K562 (cell line): ENCODE measurements around the gene TBP. TPM values are rescaled to one million over a fixed set of nuclear protein-coding genes. Genes with fewer than 3 reads are reported as not detected.

Experiments
- ATAC-seq: fragments of 200-7000 bp; cut with Tn5 transposase; 3 replicates; pipeline ENCODE4 v1.9.1; 2020; ENCODE audit warnings: moderate library complexity
- BruUV-seq: library from RNA; stranded (reverse); fragments of 400-500 nt; replicated peaks from 2 replicates; lab custom pipeline; 2021; lab: Mats Ljungman, UMichigan
- CTCF ChIA-PET: fragments of 300-600 bp; formaldehyde crosslinking; extraction: SDS; loops from one replicate; lab custom pipeline; 2021; ENCODE audit warnings: low intra/inter-chr PET ratio; lab: Yijun Ruan, JAX
- POLR2A ChIA-PET: fragments of 300-600, 350-650 bp; sonication (Branson Sonifier 250); formaldehyde crosslinking; extraction: SDS; loops from one replicate; lab custom pipeline; 2021; ENCODE audit warnings: antibody characterized with exemption, inconsistent platforms; lab: Yijun Ruan, JAX
- DNase-seq, 4 experiments: peaks; one replicate each; pipeline versions ENCODE4 v3.0.0 to v3.0.0-alpha.2; 2011 to 2018; ENCODE audit warnings: low spot score in 3 of 4, mixed read lengths in 3 of 4; ENCODE audit errors: extremely low read depth in 1 of 4
- FAIRE-seq: peaks from 2 replicates; lab custom pipeline; 2011; peaks lifted over from hg19 to GRCh38; lab: Jason Lieb, UNC
- H2AFZ ChIP-seq: 2 replicates; pipeline ENCODE4 v1.6.0; 2011; ENCODE audit warnings: low read depth, low read length, control low read depth, inconsistent platforms
- H3K27ac ChIP-seq: fragments of 200-600 bp; 3 replicates; pipeline ENCODE4 v1.8.0; 2011; ENCODE audit warnings: low read depth, mild to moderate bottlenecking, control low read depth, inconsistent platforms, low read length, moderate library complexity, mixed read lengths; ENCODE audit errors: extremely low read depth
- H3K27me3 ChIP-seq, 2 experiments: fragments of 300-600 bp in 1 of 2; 2 replicates in 1 of 2; 3 replicates in 1 of 2; pipeline versions ENCODE4 v1.6.0 to v1.8.0; 2011; ENCODE audit warnings: inconsistent platforms in 2 of 2, low read length in 2 of 2, mild to moderate bottlenecking in 1 of 2, mixed read lengths in 1 of 2, moderate library complexity in 1 of 2; ENCODE audit not compliant: control insufficient read depth in 2 of 2, insufficient read depth in 2 of 2
- H3K36me3 ChIP-seq: fragments of 300-600 bp; 3 replicates; pipeline ENCODE4 v1.8.0; 2011; ENCODE audit warnings: mild to moderate bottlenecking, low read length, inconsistent platforms; ENCODE audit not compliant: control insufficient read depth, insufficient read depth
- H3K4me1 ChIP-seq, 2 experiments: fragments of 200-600 bp in 1 of 2; replicated peaks in 1 of 2; 2 replicates in 1 of 2; 3 replicates in 1 of 2; pipeline versions ENCODE4 v1.5.1 to v1.8.0; 2011; ENCODE audit warnings: inconsistent platforms in 2 of 2, low read length in 2 of 2, mild to moderate bottlenecking in 1 of 2, mixed read lengths in 1 of 2, moderate library complexity in 1 of 2; ENCODE audit not compliant: control insufficient read depth in 2 of 2, insufficient read depth in 2 of 2
- H3K4me2 ChIP-seq: 2 replicates; pipeline ENCODE4 v1.6.1; 2011; ENCODE audit warnings: low read length, control low read depth, inconsistent platforms, mixed read lengths; ENCODE audit not compliant: insufficient read depth
- H3K4me3 ChIP-seq: fragments of 200-600 bp; sonication (generic), shearing (Covaris generic); 2 replicates; pipeline ENCODE4 v1.5.1; 2016; ENCODE audit warnings: control low read depth, inconsistent platforms
- H3K79me2 ChIP-seq: fragments of 200-600 bp; 3 replicates; pipeline ENCODE4 v1.8.0; 2011; ENCODE audit warnings: low read length, inconsistent platforms; ENCODE audit not compliant: control insufficient read depth, insufficient read depth
- H3K9ac ChIP-seq, 2 experiments: 2 replicates each; pipeline versions ENCODE4 v1.6.0 to v1.6.1; 2011; ENCODE audit warnings: low read depth in 2 of 2, low read length in 2 of 2, control low read depth in 1 of 2, inconsistent platforms in 1 of 2, mild to moderate bottlenecking in 1 of 2, mixed read lengths in 1 of 2; ENCODE audit not compliant: insufficient read depth in 1 of 2
- H3K9me1 ChIP-seq: one replicate; pipeline ENCODE4 v1.6.0; 2011; ENCODE audit warnings: inconsistent platforms, mild to moderate bottlenecking, low read length, moderate library complexity; ENCODE audit not compliant: control insufficient read depth, insufficient read depth
- H3K9me3 ChIP-seq: replicated peaks from 2 replicates; pipeline ENCODE4 v1.5.1; 2011; ENCODE audit warnings: low read depth, low read length, inconsistent platforms; ENCODE audit not compliant: control insufficient read depth, insufficient read depth
- H4K20me1 ChIP-seq: replicated peaks from 2 replicates; pipeline ENCODE4 v1.6.1; 2011; ENCODE audit warnings: low read length, inconsistent platforms, mixed read lengths; ENCODE audit not compliant: control insufficient read depth, insufficient read depth
- ARID2 ChIP-seq: fragments of 450-650 bp; IDR thresholded peaks from 2 replicates; pipeline ENCODE4 v1.6.1; 2017; ENCODE audit warnings: antibody characterized with exemption, mild to moderate bottlenecking
- CTCF ChIP-seq, 3 experiments: IDR thresholded peaks in 2 of 3; conservative IDR thresholded peaks in 1 of 3; 2 replicates each; pipeline ENCODE4 v1.5.1; 2011 to 2012; ENCODE audit warnings: low read length in 3 of 3, mild to moderate bottlenecking in 3 of 3, control low read depth in 2 of 3, improper control_type of control experiment in 1 of 3, inconsistent platforms in 1 of 3, low read depth in 1 of 3, mixed read lengths in 1 of 3, moderate library complexity in 1 of 3; ENCODE audit not compliant: insufficient read depth in 2 of 3
- MAFG ChIP-seq: fragments of 450-650 bp; conservative IDR thresholded peaks from 2 replicates; pipeline ENCODE4 v1.6.1; 2016; ENCODE audit warnings: missing genetic modification characterization, missing compliant biosample characterization
- NR2F6 ChIP-seq: fragments of 450-650 bp; formaldehyde crosslinking; IDR thresholded peaks from 2 replicates; pipeline ENCODE4 v1.4.0; 2020; ENCODE audit warnings: mild to moderate bottlenecking
- RAD21 ChIP-seq, 2 experiments: fragments of 250-450 bp in 1 of 2; fragments of 450-650 bp in 1 of 2; sonication (Bioruptor Pico) in 1 of 2; formaldehyde crosslinking in 1 of 2; IDR thresholded peaks in 1 of 2; conservative IDR thresholded peaks in 1 of 2; 2 replicates each; pipeline versions ENCODE4 v1.4.0 to v1.8.0; 2020 to 2022; ENCODE audit warnings: mild to moderate bottlenecking in 2 of 2, moderate library complexity in 1 of 2
- ZNF184 ChIP-seq: sonication (generic); formaldehyde crosslinking; IDR thresholded peaks from 2 replicates; pipeline ENCODE4 v1.5.0; 2020; ENCODE audit warnings: missing genetic modification reagents
- ZNF77 ChIP-seq: fragments of 250-450 bp; sonication (Bioruptor Pico); IDR thresholded peaks from 2 replicates; pipeline ENCODE4 v1.5.0; 2020
- WGBS: fragments of 100-300 bp; shearing (Covaris generic); methylation state at CpG from one replicate; pipeline ENCODE4 v1.1.6; 2016; ENCODE audit warnings: low coverage, mixed read lengths; ENCODE audit not compliant: insufficient coverage; ENCODE audit errors: missing lambda C conversion rate; 5-methylcytosine and 5-hydroxymethylcytosine counted together
- in situ Hi-C: fragments of 300-500 bp; cut with MboI; formaldehyde crosslinking; loops from 4 replicates; pipeline ENCODE4 v1.15.0; 2018; ENCODE audit warnings: inconsistent platforms, mixed read lengths
- intact Hi-C: fragments of 100-400 bp; cut with micrococcal nuclease; formaldehyde crosslinking; loops from 2 replicates; pipeline ENCODE4 v1.14.2; 2022
- polyA plus RNA-seq, 8 experiments: library from polyadenylated mRNA; depleted of rRNA in 4 of 8; stranded (reverse) in 5 of 8; unstranded in 3 of 8; fragments of >200 nt; fragmentation: Nextera tagmentation in 2 of 8; fragmentation: Illumina TruSeq in 1 of 8; extraction: Ambion mirVana in 2 of 8; extraction: Trizol in 1 of 8; gene quantifications; 2 replicates each; pipeline versions ENCODE4 v1.2.1 to v1.2.3, GENCODE V29; 2011 to 2014; ENCODE audit warnings: inconsistent platforms in 1 of 8, missing spikeins in 1 of 8
- total RNA-seq, 7 experiments: library from RNA; depleted of rRNA in 6 of 7; stranded (reverse); fragments of >200 nt in 6 of 7; fragmentation: Illumina TruSeq in 2 of 7; extraction: Trizol in 2 of 7; gene quantifications; 2 replicates each; pipeline versions ENCODE4 v1.2.1 to v1.2.3, GENCODE V29; 2011 to 2021; ENCODE audit warnings: low replicate concordance in 1 of 7

The TBP gene
- total and polyA plus RNA-seq, 9 of the 15 experiments (the other 6 are each of a cell fraction or from before 2014, with no cell fraction given): 28.5 to 86.1 (median 39.5) TPM

DNA sequence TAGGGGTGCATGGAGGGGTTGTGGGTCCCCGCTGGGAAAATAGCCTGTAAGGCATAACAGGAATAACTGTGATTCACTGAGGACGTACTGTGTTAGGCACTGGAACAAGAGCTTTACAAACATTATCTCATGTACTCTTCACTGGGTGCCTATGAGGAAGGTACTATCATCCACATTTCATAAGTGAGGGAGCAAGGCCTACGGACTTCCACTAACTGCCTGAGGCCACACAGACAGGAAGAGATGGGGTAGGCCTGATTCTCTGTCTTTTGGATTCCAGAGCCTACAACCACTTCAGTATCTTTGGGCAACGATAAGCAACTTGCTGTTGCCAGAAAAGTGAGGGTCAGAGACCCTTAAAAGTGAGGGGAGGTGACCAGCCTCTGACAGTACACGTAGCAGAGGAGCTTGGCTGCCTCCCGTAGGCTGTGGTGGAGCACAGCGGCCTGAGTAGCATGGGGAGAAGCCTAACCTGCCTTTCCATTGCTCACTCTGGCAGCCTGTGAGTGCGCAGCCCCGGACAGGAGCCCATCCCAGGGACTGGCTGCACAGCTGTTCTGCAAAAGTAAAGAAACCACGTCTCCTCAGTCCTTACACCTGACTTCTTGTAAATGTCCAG is 31.5 kb upstream of the TBP start:
- Histone ChIP-seq H3K9me1 (no peaks in the 10 kb centered on the region), H3K4me1 (peaks cover 0 to 8% of the 10 kb centered on the region in 2 experiments; a peak in 3 of 5 replicates), H3K9me3 (no peaks in the 10 kb centered on the region), H3K27ac (no peak overlapping the region), H3K27me3 (peaks cover 4 to 8% of the 10 kb centered on the region in 2 experiments; a peak in 4 of 5 replicates), H3K4me2 (no peak overlapping the region), H3K79me2 (no peaks in the 10 kb centered on the region), H3K9ac (no peak overlapping the region), H2AFZ (peak overlapping the region; percentile 34; the same call in 1 of the 2 replicates), H4K20me1 (no peaks in the 10 kb centered on the region), H3K36me3 (no peaks in the 10 kb centered on the region), H3K4me3 (no peak overlapping the region)
- CTCF ChIA-PET: no interaction called here
- TF ChIP-seq NR2F6 (CRISPR knock-in tag) (no peak), RAD21 (CRISPR knock-in tag; conservative IDR thresholded peaks at IDR 0.05 in 1 of 2, IDR thresholded peaks at IDR 0.05 in 1 of 2) (peak in 1 of 2 experiments; percentile 63; a peak in 2 of 4 replicates), ZNF77 (no peak), CTCF (IDR thresholded peaks at IDR 0.05 in 2 of 3, conservative IDR thresholded peaks at IDR 0.05 in 1 of 3; ENCODE audit: insufficient read depth in 2 of 3, low read depth in 1 of 3, low read length in 3 of 3) (peak; percentile 38 to 40 (median 40); a peak in 4 of 6 replicates), ARID2 (no peak), MAFG (tag) (no peak), ZNF184 (CRISPR knock-in tag) (no peak)
- peak in 1 of 4 experiments; percentile 36 for DNase-seq
- 26% methylated on average over 10 of the region's 10 CpGs for WGBS
- ATAC-seq: peak; percentile 96
- in situ Hi-C loops (no loop called here), intact Hi-C loops (loop anchor here (10.0 kb wide), 2 partner anchors 48 to 1628 kb away; no protein-coding TSS in a partner anchor)
- BruUV-seq: no TSS peak
- POLR2A ChIA-PET: interaction anchor here (0.5 to 2.8 kb wide), 3 partner anchors 10 to 1740 kb away, joined by 3 to 9 read pairs (median 3); no protein-coding TSS in a partner anchor
- FAIRE-seq: no peak
